Neural cell (in vitro differentiated cells): ENCODE results near the gene DOCK10. TPM values are rescaled to one million over a fixed set of nuclear protein-coding genes. Genes with fewer than 3 reads are reported as not detected.

ENCODE experiments used
- H2AFZ ChIP-seq: fragments of 200-600, 300-800 bp; sonication (generic), shearing (Covaris generic); 2 replicates; pipeline ENCODE4 v1.6.0; 2014; ENCODE audit warnings: low read depth, mild to moderate bottlenecking, antibody characterized with exemption, low read length, moderate library complexity
- H3F3A ChIP-seq: fragments of 200-600 bp; shearing (Covaris generic); 2 replicates; pipeline ENCODE4 v1.6.1; 2016; ENCODE audit warnings: mild to moderate bottlenecking, moderate library complexity, mixed read lengths, antibody characterized with exemption, low read length; ENCODE audit not compliant: insufficient read depth, poor library complexity, severe bottlenecking
- H3K27ac ChIP-seq: fragments of 200-600, 300-800 bp; sonication (generic), shearing (Covaris generic); 2 replicates; pipeline ENCODE4 v1.5.1; 2014; ENCODE audit warnings: mild to moderate bottlenecking, low read length, moderate library complexity
- H3K27me3 ChIP-seq: fragments of 300-800, 200-600 bp; sonication (generic), shearing (Covaris generic); 2 replicates; pipeline ENCODE4 v1.6.0; 2014; ENCODE audit warnings: mild to moderate bottlenecking, low read depth, low read length, moderate library complexity; ENCODE audit not compliant: insufficient read depth
- H3K36me3 ChIP-seq: fragments of 300-800, 200-600 bp; sonication (generic), shearing (Covaris generic); 2 replicates; pipeline ENCODE4 v1.5.1; 2014; ENCODE audit warnings: mild to moderate bottlenecking, antibody characterized with exemption, low read length, moderate library complexity; ENCODE audit not compliant: insufficient read depth
- H3K4me2 ChIP-seq: fragments of 300-800, 200-600 bp; sonication (generic), shearing (Covaris generic); 2 replicates; pipeline ENCODE4 v1.6.0; 2014; ENCODE audit warnings: mild to moderate bottlenecking, low read length
- H3K4me3 ChIP-seq: fragments of 300-800, 200-600 bp; sonication (generic), shearing (Covaris generic); 2 replicates; pipeline ENCODE4 v1.5.1; 2014; ENCODE audit warnings: mild to moderate bottlenecking, low read length, moderate library complexity
- H3K79me2 ChIP-seq: fragments of 200-600 bp; shearing (Covaris generic); replicated peaks from 2 replicates; pipeline ENCODE4 v1.6.0; 2014; ENCODE audit warnings: mild to moderate bottlenecking, low read length, moderate library complexity; ENCODE audit not compliant: insufficient read depth
- H3K9ac ChIP-seq: fragments of 300-800, 200-600 bp; sonication (generic), shearing (Covaris generic); 2 replicates; pipeline ENCODE4 v1.6.1; 2016; ENCODE audit warnings: mild to moderate bottlenecking, low read length, mixed read lengths
- H3K9me2 ChIP-seq: fragments of 200-600 bp; shearing (Covaris generic); 2 replicates; pipeline ENCODE4 v1.6.1; 2016; ENCODE audit warnings: mild to moderate bottlenecking, low read length, mixed read lengths; ENCODE audit not compliant: insufficient read depth
- H3K9me3 ChIP-seq: fragments of 200-600, 300-800 bp; sonication (generic), shearing (Covaris generic); 2 replicates; pipeline ENCODE4 v1.6.1; 2016; ENCODE audit warnings: mild to moderate bottlenecking, mixed run types, low read length, moderate library complexity, mixed read lengths
- H4K20me1 ChIP-seq: fragments of 200-600 bp; shearing (Covaris generic); 2 replicates; pipeline ENCODE4 v1.6.1; 2016; ENCODE audit warnings: mild to moderate bottlenecking, mixed run types; ENCODE audit not compliant: insufficient read depth
- CTCF ChIP-seq: fragments of 450-650 bp; IDR thresholded peaks from 2 replicates; pipeline ENCODE4 v1.5.1; 2014; ENCODE audit warnings: antibody characterized with exemption, mild to moderate bottlenecking, moderate library complexity; ENCODE audit not compliant: poor library complexity, severe bottlenecking
- EP300 ChIP-seq: fragments of 450-650 bp; conservative IDR thresholded peaks from 2 replicates; pipeline ENCODE4 v1.6.1; 2014; ENCODE audit warnings: antibody characterized with exemption, mild to moderate bottlenecking, moderate library complexity; ENCODE audit not compliant: poor library complexity, severe bottlenecking
- EZH2 ChIP-seq: fragments of 200-600, 300-800 bp; shearing (Covaris generic), sonication (generic); IDR thresholded peaks from 2 replicates; pipeline ENCODE4 v1.6.1; 2014; ENCODE audit warnings: antibody characterized with exemption, low read length, borderline replicate concordance, mild to moderate bottlenecking; ENCODE audit not compliant: insufficient read depth, poor library complexity, severe bottlenecking
- MXI1 ChIP-seq: fragments of 450-650 bp; conservative IDR thresholded peaks from 2 replicates; pipeline ENCODE4 v1.6.1; 2014; ENCODE audit warnings: antibody characterized with exemption, mild to moderate bottlenecking; ENCODE audit not compliant: poor library complexity, severe bottlenecking
- POLR2AphosphoS5 ChIP-seq: IDR thresholded peaks from 2 replicates; pipeline ENCODE4 v1.6.1; 2012
- RAD21 ChIP-seq: fragments of 450-650 bp; conservative IDR thresholded peaks from 2 replicates; pipeline ENCODE4 v1.6.1; 2014; ENCODE audit warnings: antibody characterized with exemption, mild to moderate bottlenecking, moderate library complexity
- REST ChIP-seq: IDR thresholded peaks from 2 replicates; pipeline ENCODE4 v1.6.1; 2012; ENCODE audit warnings: borderline replicate concordance
- SMC3 ChIP-seq: fragments of 450-650 bp; conservative IDR thresholded peaks from 2 replicates; pipeline ENCODE4 v1.6.1; 2014; ENCODE audit warnings: antibody characterized with exemption, mild to moderate bottlenecking, moderate library complexity; ENCODE audit not compliant: poor library complexity
- TAF1 ChIP-seq: IDR thresholded peaks from 2 replicates; pipeline ENCODE4 v1.6.1; 2012; ENCODE audit warnings: low read depth
- polyA plus RNA-seq: library from polyadenylated mRNA; depleted of rRNA; stranded (reverse); fragments of >200 nt; gene quantifications from 2 replicates; pipeline ENCODE4 v1.2.3, GENCODE V29; 2014

DOCK10 gene
- polyA plus RNA-seq, 1 donor from 2014 or later = 0.37 TPM

- H3K36me3 ChIP-seq = no peaks in the 10 kb centered on the region
- no peak overlapping the region for H2AFZ ChIP-seq
- H3K9me3 ChIP-seq = no peaks in the 10 kb centered on the region
- no peak overlapping the region for H3K27ac ChIP-seq
- no peaks in the 10 kb centered on the region for H3K27me3 ChIP-seq
- no peaks in the 10 kb centered on the region for H4K20me1 ChIP-seq
- peak; percentile 27 for TF ChIP-seq RAD21
- no peak for TF ChIP-seq POLR2AphosphoS5
- no peak for TF ChIP-seq EZH2
- no peak for TF ChIP-seq MXI1
- peak; percentile 25 for TF ChIP-seq CTCF
- peak; percentile 17 for TF ChIP-seq SMC3
- TF ChIP-seq TAF1 = no peak
- TF ChIP-seq EP300 = no peak
- no peaks in the 10 kb centered on the region for H3K79me2 ChIP-seq
- no peak overlapping the region for H3K9ac ChIP-seq
- no peaks in the 10 kb centered on the region for H3K9me2 ChIP-seq
- no peaks in the 10 kb centered on the region for H3F3A ChIP-seq
- H3K4me3 ChIP-seq = no peak overlapping the region
- no peak overlapping the region for H3K4me2 ChIP-seq
Measured at GRCh38 chr2:224930990-224931389, 111.3 kb downstream of the DOCK10 start.

GRCh38 chr2:224930124-224930523 is 112.1 kb downstream of the DOCK10 start:
- Histone ChIP-seq H3K4me2 (no peak overlapping the region), H3K79me2 (no peaks in the 10 kb centered on the region), H3K36me3 (no peaks in the 10 kb centered on the region), H3K9me2 (no peaks in the 10 kb centered on the region), H3K27me3 (no peaks in the 10 kb centered on the region), H3K9ac (no peak overlapping the region), H3K4me3 (no peak overlapping the region), H3K9me3 (no peaks in the 10 kb centered on the region), H4K20me1 (no peaks in the 10 kb centered on the region), H3K27ac (no peak overlapping the region), H3F3A (no peaks in the 10 kb centered on the region), H2AFZ (no peak overlapping the region)
- TF ChIP-seq MXI1 (no peak), POLR2AphosphoS5 (no peak), RAD21 (no peak), REST (no peak), SMC3 (no peak), CTCF (no peak), EZH2 (no peak)
